ENCODE measurements around the gene CEPT1.

CEPT1 gene

DNA sequence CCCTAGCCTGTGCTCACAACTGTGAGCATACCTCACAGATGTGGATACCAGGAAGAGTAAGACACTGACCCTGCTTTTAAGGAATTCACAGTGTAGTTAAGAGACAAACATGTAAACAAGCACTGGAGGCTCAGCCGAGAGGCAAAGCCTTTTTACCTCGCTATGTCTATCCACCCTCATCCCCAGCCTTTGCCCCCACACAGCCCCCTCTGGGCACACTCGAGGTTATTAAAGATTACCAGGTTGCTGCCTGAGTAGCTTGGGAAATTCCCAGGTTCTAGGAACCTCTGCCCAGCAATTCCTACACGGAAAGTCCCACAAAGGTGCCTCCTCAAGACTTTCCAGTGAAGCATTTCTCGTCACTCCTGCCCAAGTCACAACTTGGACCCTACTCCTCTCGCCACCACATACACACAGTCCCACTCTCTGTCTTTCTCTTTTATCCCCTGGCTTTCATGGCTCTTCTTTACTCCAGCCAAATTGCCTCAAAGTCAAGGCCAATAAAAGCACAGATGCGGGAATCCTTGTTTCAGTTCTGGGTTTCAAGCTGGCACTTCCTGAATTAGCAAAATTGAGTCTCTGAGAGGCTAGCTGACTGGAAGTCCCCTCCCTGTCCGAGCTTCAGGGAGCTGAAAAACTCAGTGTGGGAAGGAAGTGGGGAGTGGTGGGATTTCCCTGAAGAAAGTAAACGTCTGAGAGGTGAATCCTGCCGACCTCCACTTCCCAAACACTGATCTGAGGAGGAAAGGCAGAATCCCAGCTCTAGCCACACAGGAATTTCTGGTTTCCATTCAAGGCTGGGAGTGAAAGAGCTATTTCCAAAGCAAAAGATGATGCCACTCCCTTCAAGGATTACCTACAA lies 52.9 kb downstream of the CEPT1 start:
- no peak for DNase-seq (ENCODE audit: low spot score)

DNA sequence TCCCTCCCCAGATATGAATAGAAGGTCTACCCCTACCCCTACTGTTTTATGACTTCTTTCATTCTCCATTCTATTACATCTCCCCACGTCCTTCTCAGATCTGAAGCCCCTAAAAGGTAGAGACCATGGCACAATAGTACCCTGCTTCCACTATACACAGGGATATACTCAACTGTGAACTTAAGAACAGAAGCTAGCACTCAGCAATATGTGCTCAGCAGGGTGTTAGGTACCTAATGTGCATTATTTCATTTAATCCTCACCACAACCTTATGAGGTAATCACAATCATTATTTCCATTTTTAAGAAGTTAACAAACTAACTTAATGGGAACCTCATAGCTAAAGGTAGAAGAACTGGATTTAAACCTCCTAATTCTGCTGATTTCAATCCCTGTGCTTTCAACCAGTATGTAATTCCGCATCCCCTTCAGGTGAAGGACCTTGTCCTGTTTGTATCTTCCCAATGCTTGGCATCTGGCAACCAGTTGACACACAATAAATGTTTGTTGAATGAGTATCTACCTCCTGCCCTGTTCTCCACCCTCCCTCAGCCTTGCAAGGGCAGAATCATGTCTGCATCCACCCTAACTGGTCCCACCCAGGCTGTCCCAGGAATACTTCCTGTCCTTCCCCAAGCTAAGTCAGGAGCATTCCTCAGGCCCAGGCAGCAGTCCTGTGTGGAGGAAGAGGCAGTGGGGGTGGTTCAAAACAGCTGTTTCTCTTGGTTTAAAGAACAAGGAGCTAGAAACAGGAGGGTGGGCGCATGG lies 53.9 kb downstream of the CEPT1 start:
- no peak for DNase-seq (ENCODE audit: low spot score)

DNA sequence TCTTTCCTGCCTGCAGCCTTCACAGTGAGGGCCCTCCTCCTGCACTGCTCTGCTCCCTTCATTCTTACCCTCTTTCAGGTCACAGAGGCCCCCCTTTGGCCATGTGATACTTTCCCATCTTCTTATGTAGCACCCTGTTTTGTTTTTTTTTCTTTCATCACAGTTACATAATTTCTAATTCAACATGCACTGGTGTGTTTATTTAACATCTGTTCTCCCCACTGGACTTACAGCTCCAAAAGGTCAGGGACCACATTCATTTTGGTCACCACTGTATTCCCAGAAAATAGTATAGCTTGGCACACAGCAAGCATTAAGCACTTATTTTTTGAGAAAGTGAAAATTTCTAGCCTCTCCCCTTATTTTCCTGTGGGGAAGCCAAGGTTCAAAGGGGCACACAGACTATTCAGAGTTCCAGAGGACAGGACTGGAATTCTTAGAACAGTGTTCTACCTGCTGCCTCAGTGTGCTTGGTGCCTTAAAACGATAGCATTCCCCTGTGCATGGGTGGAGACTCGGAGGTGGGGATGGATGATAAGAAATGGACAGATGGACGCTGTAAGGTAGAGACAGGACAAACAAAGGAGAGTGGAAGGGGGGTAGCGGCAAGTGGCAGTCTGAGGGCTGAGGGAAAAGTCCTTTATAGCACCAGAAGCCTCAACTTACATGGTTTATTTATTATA lies 55.1 kb downstream of the CEPT1 start:
- DNase-seq (ENCODE audit: low spot score) = no peak

DNA sequence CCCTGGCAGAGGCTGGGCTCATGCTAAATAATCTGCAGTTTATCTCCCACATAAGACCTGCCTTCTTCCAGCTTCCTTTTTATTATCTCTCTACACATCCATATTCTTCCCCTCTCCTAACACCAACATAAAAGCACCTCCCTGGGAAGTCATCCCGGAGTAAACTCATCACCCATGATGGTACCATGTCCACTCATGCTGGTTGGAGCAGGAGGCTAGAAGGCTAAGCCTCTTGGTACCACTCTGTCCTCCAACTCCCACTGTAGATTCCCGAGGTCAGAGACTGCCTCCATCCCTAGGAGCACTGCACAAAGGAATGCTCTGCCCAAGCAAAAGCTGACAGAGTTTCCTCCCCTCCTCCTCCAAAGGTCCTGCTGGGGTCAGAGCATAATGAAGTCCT lies 56.2 kb downstream of the CEPT1 start:
- DNase-seq (ENCODE audit: low spot score) = no peak

DNA sequence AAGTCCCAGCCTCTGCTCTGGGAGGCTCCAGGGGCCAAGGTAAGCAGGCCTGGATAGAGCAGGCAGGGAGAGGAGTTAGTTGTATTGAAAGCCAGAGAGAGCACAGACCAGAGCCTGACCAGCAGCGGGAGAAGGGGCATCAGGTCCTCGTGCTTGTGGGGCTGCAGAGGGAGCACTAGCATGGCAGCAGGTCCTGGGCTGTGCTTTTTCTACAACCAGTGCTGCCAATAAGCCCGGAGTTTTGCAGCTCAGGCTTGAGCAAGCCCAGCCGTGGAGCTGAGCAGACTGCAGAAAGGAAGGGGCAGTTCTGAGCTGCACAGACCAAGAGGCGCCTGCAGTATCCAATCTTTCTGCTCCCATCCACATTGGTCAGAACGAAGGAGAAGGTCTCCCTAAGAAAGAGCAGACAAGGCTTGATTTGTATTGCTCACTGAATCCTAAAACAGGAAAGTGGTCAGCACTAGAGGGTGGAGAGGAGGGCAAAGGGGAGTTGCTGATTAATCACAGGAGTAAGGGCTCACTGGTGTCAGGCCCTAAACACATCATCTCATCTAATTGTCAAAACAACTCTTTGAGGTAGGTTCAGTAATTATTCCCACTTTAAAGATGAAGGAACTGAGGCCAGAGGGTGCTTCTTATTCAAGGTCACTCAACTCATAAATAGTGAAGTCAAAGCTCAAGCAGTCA lies 57.7 kb downstream of the CEPT1 start:
- DNase-seq (ENCODE audit: low spot score) = no peak

DNA sequence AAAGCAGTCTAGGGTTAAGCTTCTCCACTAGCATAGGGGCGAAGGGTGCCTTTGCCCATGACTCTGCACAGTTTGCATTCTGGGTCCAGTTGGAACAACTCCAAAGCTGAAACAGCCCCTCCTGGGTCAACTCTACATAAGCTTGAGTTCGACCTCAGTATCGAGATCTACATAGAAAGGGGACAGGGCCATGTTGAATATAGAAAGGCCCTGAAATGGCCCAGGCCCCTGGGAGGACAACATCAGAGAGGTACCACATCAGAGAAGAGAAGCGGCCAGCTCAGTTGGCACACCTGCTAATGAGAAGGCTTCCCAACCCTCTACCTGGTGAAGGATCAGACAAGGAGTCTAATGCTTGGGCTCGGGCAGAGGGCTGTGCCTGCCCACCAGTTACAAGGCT lies 58.8 kb downstream of the CEPT1 start:
- DNase-seq (ENCODE audit: low spot score) = no peak

DNA sequence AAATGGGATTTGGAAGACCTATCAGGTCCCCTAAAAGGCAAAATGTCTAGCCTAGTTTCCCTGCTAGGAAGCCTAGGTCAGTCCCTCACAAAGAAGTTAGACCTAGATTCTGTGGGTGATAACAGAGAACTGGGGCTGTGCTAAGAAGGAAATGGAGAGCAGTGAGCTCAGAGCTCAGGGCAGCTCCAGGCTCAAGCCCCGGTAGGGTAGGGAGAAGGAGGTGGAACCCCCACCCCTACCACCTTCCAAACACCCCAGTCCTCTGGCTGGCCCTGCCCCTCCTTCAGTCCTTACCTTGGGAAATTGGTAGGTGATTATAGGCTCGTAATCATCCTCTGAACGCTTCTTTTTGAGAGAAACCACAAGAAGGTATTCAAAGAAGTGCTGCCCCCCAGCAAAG lies 59.3 kb downstream of the CEPT1 start:
- DNase-seq (ENCODE audit: low spot score) = no peak

DNA sequence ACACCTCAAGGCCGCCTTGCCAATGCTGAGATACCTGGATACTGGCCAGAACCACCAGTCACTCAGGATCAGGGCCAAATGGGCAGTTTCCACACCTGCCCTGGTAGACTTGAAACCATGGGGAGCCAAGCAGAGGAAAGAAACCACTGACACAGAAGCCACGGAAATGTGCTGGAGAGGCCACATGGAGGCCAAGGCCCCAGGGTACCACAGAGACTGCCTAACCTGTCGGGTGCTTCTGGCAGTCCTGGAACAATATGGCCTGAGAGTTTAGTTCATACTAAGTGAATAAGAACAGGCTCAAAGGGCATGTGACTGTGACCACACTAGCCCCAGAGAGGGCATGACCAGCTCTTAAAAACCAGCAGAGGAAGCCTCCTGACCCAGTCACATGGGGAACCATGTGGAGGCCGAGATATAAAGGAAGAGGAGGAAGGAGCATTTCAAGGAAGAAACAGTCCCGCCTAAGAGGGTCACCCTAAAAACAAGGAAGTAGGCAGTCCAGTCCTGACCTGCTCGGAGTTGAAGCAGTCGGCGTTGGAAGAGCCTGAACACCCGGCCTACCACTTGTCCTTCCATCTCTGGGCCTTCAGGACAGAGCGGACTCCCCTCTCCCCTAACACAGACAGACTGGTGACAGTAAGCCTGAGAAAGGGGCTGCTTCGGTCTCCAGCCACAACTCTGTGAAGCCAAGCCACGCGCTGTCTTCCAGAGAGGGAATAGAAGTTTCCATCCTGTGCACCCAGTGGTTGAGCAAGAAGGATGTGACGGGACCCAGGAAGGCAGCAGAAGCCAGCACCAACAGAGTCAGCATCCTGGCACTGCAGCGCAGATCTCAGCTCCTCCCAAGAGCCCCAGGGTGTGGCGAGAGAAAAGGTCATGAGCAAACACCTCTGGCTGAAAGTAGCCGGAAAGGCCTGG lies 60.1 kb downstream of the CEPT1 start, which contains the start of gene DENND2D:
Gene DENND2D (minus strand): TSS at position 766 of the 921 bp plus-strand sequence. CDS start 187 bp downstream, at position 579.
- DNase-seq (ENCODE audit: low spot score) = no peak

DNA sequence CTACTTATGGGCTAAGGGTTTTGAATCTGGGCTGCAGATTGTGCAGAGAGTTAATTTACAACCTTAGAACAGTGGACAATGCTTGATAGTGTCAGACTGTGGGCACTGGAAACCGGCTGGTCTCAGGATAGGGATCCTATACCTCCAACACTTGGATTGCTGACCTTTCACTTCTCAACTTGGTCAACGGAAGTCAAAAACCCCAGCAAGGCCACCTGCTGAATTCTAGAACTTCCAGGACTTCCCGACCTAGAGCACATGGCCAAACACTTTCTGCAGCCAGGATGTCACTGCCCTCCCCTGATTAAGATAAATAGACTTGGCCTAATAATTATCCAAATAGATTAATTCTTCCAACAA lies 60.8 kb downstream of the CEPT1 start:
- no peak for DNase-seq (ENCODE audit: low spot score)

DNA sequence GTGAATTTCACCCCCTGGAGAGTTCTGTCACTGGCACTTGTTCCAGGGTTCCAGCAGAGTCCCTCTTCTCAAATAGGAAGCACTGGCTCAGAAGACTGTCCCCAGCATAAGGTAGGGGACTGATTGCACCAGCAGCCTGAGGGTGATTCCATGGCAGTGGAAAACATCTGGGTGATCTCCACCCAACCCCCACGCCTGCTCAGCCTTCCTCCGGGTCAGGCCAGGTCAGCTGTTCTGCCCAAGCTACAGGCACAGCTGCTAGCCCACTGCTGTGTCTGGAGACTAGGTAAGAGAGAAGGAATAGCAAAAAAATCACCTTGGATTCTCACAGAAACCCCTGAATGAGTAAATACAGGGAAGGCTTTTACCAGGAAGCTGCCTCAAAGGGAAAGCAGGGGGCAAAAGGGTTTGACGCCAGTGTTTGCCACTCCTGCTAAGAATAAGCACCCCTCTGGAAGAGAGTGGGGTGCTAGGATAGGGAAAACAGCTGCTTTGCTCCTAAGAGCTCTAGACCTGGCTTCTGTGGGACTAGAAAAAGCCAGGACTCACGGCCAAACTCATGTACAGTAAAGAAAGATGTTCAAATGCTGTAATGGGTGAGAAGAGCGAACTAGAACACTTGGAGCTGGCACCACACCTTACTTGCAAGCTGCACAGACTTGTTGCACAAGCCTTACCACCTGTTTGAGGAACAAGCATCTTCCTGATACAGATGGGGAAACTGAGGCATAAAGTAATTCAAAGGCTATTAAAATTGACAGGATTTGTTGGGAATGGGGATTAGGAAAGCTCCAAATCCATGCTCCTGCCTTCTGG lies 61.5 kb downstream of the CEPT1 start:
- no peak for DNase-seq (ENCODE audit: low spot score)

DNA sequence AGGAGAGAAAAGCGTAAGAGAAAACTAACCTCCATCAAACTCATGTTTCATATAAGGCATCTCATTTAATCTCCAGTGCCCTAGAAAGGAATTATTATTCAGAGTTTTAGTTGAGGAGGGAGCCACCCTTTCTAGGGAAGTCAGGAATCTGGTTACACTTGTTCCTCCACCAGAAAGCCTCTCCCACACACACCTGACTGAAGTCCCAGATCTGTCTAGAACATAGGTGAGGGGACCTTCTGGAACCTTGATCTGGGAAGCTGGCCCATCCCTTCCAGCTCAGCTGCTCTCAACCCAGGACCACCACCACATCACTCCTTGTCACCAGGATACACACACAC lies 62.3 kb downstream of the CEPT1 start:
- DNase-seq (ENCODE audit: low spot score) = no peak

DNA sequence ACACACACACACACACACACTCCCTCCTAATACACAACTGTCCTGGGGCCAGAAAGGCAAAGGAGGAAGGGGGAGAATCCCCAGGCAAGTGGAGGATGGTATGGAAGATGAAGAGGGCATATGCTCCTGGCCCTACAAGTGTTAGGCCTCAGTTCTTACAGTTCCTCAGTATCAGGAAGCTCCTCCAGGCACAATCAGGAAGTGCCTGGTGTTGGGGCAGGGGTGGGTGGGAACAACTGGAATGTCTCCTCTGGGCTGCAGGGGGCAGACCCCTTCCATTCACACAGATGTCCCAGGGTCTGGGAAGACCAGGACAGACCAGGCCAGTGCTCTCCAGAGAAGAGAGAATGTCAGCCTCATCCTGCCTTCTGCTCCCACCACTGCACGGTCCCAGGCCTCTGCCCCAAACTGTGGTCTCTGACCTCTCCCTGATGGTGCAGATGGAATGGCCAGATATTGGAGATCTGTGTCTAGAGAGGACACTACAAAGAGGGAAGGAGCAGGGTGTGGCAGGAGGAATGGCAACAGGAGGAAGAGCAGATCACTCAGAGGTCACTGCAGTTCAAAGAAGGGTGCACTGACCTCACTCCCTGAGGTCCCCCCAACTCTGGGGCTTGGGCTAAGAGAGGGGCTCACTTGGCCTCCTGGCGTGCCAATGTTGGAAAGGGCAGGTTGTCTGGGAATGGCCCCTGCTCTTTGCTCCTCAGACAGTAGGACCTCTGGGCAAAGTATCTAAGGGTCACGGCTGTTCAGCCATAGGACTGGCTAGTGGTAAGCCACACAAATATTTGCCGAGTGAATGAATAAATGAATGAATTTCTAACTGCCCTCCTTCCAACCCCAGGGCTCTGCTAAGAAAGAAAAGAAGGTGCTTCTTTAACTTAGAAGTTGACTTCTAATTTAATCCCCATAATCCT lies 62.9 kb downstream of the CEPT1 start:
- no peak for DNase-seq (ENCODE audit: low spot score)

DNA sequence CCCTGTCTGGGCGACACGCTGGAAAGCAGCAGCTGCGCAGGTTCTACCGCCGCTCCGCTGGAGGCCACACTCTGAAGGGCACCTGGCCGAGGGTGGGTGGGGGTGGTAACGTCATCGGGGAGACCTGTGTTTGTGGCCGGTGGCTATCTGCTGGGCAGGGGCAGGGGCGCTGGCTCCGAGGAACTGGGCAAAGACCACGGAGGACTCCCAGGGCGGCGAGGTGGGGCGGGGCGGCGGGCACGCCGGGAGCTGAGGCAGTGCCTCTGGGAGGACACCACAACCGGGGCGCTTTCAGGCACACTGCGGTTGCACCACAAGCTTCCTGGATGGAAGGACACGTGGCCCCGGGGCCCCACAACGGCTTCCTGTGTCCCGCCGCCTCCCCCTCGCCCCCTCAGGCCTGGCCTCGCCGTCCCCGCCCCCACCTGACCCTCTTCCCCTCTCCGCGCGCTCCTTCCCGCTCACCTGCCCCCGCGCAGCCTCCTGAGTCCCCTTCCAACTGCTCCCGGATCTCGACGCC lies 63.7 kb downstream of the CEPT1 start:
- peak; percentile 61 for DNase-seq (ENCODE audit: low spot score)

DNA sequence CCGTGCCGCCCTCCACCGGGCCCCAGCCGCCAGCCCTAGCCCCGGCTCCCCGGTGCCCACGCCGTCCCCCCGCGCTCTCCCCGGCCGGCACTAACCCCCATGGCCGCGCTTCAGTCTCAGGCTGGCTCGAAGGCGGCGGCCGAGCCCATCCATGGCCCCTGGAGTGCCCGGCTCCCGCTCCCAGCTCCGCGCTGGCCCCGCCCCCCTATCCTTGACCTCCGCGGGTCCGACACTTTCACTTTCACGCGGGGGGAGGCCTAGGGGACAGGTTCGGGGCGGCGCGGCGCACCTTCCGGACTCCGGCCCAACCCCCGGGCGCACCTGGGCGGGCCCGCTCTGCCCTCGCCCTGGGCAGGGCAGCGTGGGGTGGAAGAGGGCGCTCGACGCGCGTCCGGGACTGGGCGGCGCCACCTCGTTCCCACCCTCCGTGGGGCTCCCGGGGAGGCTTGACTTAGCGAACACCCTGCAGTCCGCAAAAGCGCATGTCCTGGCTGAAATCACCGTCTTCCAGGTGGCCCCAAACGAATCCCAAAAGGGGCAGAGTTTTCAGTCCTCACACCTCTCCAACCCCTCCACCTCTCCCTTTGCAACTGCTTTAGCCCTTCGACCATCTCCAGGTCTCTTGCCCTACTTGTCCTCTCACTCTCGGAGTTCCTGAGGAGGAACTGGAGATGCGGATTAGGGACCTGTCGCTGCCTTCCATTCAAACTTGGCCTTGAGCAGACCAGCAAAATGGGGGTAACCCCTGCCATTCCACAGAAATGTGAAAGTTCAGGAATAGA lies 64.4 kb downstream of the CEPT1 start:
- peak; percentile 47 for DNase-seq (ENCODE audit: low spot score)

DNA sequence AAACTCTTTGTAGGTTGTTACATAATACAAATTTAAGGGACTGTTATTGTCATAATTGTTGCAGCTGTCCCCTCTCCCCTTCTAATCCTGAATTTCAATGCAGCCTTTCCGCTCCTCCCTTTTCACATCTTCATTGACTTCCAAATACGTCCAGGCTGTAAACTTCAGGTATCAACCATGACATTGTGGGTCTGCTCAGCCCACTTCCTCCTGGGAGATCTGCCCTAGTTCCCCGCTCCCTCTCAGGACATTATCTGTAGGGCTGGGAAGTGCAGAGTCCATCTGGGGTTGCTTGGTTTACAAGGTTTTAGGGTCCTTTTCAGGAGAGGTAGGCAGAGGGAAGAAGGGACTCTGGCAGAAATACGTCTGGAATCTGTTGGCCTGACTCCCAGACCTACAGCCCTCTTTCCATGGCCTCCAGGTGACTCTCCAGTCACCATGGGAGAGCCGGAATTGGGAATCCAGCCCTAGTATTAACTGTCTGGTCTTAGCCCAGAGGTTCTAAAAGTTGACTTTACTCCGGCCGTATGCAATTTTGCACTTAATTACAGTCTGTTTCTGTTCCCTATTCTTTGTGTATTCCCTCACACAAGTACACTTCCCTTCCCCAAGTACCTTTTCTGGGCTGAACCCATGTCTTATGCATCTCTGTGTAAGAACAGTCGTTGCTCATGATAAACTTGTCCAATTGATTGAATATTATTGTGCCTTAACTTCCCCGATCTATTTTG lies 65.1 kb downstream of the CEPT1 start:
- no peak for DNase-seq (ENCODE audit: low spot score)

DNA sequence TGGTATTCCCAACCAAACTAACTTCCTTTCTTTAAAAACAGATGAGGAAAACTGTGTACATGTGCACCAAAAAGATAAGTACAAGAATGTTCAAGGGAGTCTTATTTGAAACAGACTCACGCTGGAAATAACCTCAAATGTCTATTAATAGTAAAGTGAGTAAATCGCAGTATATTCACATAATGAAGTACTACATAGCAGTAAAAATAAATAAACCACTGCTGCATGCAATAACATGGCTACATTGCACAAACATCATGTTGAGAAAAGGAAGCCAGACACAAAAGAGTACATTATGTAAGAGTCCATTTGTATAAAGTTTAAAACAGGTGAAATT lies 65.7 kb downstream of the CEPT1 start:
- DNase-seq (ENCODE audit: low spot score) = peak; percentile 45

DNA sequence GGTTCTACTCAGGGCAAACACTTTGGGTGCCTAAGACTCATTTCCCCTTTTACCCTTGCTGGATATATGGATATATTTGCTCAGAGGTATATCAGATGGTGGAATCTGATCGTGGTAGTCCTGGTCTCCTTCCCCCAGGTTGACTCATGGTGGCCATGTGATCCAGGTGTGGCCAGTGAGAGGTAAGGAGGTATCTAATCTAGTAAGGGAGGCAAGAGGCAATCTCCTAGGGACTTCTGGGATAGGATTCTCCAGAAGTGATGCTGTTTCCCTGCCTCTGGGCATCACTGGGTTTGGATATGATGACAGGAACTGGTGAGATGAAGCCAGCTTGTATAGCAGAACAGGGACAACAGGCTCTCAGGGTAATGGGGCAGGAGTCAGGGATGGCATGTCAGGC lies 68.9 kb downstream of the CEPT1 start:
- DNase-seq (ENCODE audit: low spot score) = no peak

DNA sequence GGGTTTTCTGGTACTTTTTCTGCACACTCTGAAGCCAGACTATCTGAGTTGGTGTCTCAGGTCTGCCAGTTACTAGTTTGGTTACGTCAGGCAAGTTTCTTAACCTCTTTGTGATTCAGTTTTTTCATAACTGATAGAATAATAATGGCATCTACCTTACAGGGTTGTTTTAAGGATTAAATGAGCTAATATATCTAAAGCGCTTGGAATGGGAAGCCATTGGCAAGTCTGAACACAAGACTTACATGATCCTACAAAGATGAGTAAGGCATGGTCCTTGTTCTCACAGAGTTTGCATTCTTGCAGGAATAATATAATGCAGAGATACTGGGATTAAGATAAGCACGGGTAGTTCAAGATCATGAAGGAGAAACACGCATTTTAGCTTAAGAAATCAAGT lies 69.6 kb downstream of the CEPT1 start:
- DNase-seq (ENCODE audit: low spot score) = no peak

Measured in AG08396 (cell line).